ENCODE measurements around the gene SCOC.

Gene SCOC

GRCh38 chr4:140332734-140333133 lies 40.7 kb upstream of the SCOC start:
- TF ChIP-seq TAF1 (IDR thresholded peaks at IDR 0.05; ENCODE audit: borderline replicate concordance, insufficient read depth, low read length): no peak
- no peak for TF ChIP-seq SIN3A (IDR thresholded peaks at IDR 0.05; ENCODE audit: borderline replicate concordance, insufficient read depth, low read length)
- no peak for TF ChIP-seq REST (IDR thresholded peaks at IDR 0.05; ENCODE audit: insufficient read depth in 1 of 2, low read depth in 2 of 2, low read length in 2 of 2)
- no peak for TF ChIP-seq FOXP2 (optimal IDR thresholded peaks at IDR 0.05; ENCODE audit: borderline replicate concordance, extremely low read depth, extremely low read length, insufficient read depth)
- no peak for TF ChIP-seq POLR2AphosphoS5 (IDR thresholded peaks at IDR 0.05; ENCODE audit: low read depth, low read length)

GRCh38 chr4:140333523-140333922 lies 39.9 kb upstream of the SCOC start:
- TF ChIP-seq REST (IDR thresholded peaks at IDR 0.05; ENCODE audit: insufficient read depth in 1 of 2, low read depth in 2 of 2, low read length in 2 of 2) (no peak), FOXP2 (optimal IDR thresholded peaks at IDR 0.05; ENCODE audit: borderline replicate concordance, extremely low read depth, extremely low read length, insufficient read depth) (no peak), POLR2AphosphoS5 (IDR thresholded peaks at IDR 0.05; ENCODE audit: low read depth, low read length) (no peak), TAF1 (IDR thresholded peaks at IDR 0.05; ENCODE audit: borderline replicate concordance, insufficient read depth, low read length) (no peak), SIN3A (IDR thresholded peaks at IDR 0.05; ENCODE audit: borderline replicate concordance, insufficient read depth, low read length) (no peak)

- no peak for TF ChIP-seq TAF1 (IDR thresholded peaks at IDR 0.05; ENCODE audit: borderline replicate concordance, insufficient read depth, low read length)
Measured at GRCh38 chr4:140335076-140335475, 38.4 kb upstream of the SCOC start.

- TF ChIP-seq TAF1 (IDR thresholded peaks at IDR 0.05; ENCODE audit: borderline replicate concordance, insufficient read depth, low read length) (no peak), REST (IDR thresholded peaks at IDR 0.05; ENCODE audit: insufficient read depth in 1 of 2, low read depth in 2 of 2, low read length in 2 of 2) (no peak), FOXP2 (optimal IDR thresholded peaks at IDR 0.05; ENCODE audit: borderline replicate concordance, extremely low read depth, extremely low read length, insufficient read depth) (no peak), SIN3A (IDR thresholded peaks at IDR 0.05; ENCODE audit: borderline replicate concordance, insufficient read depth, low read length) (no peak), POLR2AphosphoS5 (IDR thresholded peaks at IDR 0.05; ENCODE audit: low read depth, low read length) (no peak)
Measured at GRCh38 chr4:140336730-140337129, 36.7 kb upstream of the SCOC start.

- TF ChIP-seq TAF1 (IDR thresholded peaks at IDR 0.05; ENCODE audit: borderline replicate concordance, insufficient read depth, low read length): no peak
- TF ChIP-seq REST (IDR thresholded peaks at IDR 0.05; ENCODE audit: insufficient read depth in 1 of 2, low read depth in 2 of 2, low read length in 2 of 2): no peak
- no peak for TF ChIP-seq SIN3A (IDR thresholded peaks at IDR 0.05; ENCODE audit: borderline replicate concordance, insufficient read depth, low read length)
- TF ChIP-seq FOXP2 (optimal IDR thresholded peaks at IDR 0.05; ENCODE audit: borderline replicate concordance, extremely low read depth, extremely low read length, insufficient read depth): no peak
- no peak for TF ChIP-seq POLR2AphosphoS5 (IDR thresholded peaks at IDR 0.05; ENCODE audit: low read depth, low read length)
Measured at GRCh38 chr4:140342620-140343019, 30.8 kb upstream of the SCOC start.

All from PFSK-1 (cell line).